GM19043 (cell line): Measurements from ENCODE around the gene PASK.
A peak's percentile ranks its signal among the peaks of the same experiment; 100 is the strongest.

Source experiments
- ATAC-seq: cut with Tn5 transposase; IDR thresholded peaks from one replicate; pipeline ENCODE4 v1.9.1; 2021; ENCODE audit warnings: low read depth; ENCODE audit not compliant: unreplicated experiment

Gene PASK

DNA sequence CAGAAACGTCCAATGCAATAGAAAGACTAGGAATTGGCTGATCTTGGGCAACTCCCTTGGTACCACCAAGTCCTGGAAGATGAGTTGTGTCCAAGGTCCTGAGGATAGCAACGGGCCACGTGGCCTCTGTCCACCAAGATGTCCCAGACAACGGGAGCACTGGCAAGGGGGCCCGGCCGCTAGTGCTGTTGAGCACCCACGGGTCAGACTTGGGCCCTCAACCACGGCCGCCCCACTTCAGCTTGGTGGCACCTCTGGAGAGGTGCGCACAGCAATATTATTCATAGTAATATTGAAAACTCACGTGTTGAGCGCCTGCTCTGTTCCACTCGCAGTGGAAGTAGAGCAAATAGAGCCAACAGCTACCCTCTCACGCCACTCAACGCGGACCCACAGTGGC, 19.0 kb downstream of the PASK start:
- no peak for ATAC-seq

GRCh38 chr2:241129086-241129871, 20.0 kb downstream of the PASK start:
- ATAC-seq: no peak

DNA sequence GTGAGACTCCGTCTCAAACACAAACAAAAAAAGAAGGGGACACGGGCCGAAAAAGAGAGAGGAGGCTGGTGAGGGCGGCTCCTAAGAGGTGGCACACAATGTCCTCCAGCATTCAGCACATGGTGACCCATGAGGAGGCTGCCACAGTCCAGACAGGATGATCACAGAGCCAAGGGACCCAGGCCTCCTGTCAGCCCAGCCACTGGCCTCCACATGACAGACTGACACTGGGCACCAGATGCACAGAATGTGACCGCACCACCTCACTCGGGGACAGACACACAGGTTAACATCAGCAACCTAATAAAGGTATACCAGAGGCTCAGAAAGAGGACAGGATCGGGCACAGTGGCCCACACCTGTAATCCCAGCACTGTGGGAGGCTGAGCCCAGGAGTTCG, 21.0 kb downstream of the PASK start:
- ATAC-seq: no peak

DNA sequence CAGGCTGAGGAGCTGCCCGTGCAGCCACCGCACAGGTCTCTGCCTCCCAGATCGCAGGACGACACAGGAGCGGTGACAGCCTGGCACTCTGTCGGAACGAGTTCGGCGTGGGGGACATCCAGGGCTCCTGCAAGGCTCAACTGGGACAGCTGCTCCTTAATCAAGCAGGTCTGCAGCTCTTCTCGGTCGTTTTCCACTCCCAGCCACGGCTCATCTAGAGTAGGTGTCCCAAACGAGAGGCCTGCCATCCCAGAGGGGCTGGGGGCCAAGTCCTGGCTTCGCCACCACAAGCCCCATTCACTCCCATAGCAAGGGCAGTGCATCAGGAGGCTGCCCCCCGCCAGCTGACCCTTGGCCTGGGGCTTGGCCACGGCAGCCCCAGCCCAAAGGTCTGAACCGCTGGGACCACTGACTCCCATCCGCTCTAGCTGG, 22.5 kb downstream of the PASK start:
- ATAC-seq: no peak

GRCh38 chr2:241126201-241126611, 23.1 kb downstream of the PASK start:
- no peak for ATAC-seq

DNA sequence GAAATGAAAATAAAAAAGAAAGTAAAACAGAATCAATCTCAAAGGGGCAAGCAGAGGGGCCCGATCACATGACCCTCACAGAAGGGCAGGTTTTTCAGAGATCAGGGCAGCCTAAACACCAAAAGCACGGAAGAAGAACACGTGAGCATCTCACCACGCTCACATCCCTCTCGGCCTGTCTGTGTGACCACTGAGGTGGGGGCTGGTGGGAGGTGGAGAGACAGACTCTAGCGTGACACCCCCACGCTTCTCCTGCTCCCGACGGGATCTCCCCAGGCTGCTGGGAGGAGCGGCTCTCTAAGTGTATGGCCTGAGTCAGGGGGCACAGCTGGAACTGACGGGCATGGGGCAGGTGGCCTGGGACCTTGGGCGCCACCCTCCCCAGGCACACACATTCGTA, 23.6 kb downstream of the PASK start:
- ATAC-seq: no peak

GRCh38 chr2:241123816-241124536, 25.3 kb downstream of the PASK start:
- ATAC-seq: no peak

- ATAC-seq: no peak
Observed at GRCh38 chr2:241122376-241123002, 26.8 kb downstream of the PASK start.

- ATAC-seq: no peak
Observed at GRCh38 chr2:241121008-241121407, 28.3 kb downstream of the PASK start.

DNA sequence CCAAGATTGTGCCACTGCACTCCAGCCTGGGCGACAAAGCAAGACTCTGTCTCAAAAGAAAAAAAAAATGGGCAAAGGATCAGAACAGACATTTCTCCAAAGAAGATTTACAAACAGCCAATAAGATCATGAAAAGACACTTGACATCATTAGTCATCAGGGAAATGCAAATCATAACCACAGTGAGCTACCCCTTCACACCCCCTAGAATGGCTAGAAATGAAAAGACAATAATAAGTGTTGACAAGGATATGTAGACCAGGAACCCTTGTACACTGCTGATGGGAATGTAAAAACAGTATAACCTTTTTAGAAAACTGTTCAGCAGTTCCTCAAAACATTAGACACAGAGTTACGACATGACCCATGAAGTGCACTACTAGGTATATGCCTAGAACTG, 28.8 kb downstream of the PASK start:
- no peak for ATAC-seq

DNA sequence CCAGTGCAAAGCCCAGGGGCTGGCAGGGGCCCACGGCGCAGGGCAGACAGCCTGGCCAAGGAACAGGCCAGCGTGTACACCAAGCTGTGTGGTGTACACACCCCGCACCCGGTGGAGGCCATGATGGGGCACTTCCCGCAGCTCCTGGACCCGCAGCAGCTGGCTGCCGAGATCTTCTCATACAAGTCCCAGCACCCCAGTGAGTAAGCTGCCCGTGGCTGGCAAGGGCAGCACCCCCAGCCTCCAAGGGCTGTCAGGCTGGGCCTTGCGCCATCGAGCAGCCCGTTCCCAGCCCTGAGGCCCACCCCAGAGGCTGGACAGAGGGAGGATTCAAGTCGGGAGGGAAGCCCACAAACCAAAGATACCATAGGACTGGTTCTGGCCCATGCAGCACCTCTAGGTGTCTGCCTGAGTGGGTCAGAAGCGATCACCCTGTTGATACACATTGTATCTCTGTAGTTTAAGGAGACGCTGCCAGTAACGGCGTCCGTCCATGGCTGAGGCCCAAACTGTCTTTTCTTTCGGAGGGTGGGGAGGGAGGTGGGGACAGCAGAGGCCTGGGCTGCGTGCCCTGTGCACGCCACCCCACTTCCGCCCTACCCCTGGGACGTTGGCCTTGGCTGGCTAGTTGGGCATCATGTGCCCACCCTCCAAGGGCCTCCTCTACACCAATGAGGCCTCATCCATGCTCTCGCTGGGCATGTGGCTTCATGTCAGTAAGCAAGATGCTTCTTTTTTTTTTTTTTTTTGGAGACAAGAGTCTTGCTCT, 30.4 kb downstream of the PASK start:
- no peak for ATAC-seq

- no peak for ATAC-seq
Observed at GRCh38 chr2:241116606-241117560, 32.4 kb downstream of the PASK start.

DNA sequence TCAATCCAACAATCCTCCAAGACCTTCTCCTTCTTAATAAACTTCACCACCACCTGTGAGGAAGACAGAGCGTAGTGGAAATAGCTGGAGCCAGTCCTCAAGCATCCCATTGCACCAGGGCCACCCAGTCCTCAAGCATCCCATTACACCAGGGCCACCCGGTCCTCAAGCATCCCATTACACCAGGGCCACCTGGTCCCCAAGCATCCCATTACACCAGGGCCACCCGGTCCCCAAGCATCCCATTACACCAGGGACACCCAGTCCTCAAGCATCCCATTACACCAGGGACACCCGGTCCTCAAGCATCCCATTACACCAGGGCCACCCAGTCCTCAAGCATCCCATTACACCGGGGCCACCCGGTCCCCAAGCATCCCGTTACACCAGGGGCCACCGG, 33.9 kb downstream of the PASK start:
- ATAC-seq: no peak

GRCh38 chr2:241114836-241115235, 34.4 kb downstream of the PASK start:
- ATAC-seq: no peak

GRCh38 chr2:241112592-241112991, 36.7 kb downstream of the PASK start:
- ATAC-seq: no peak

GRCh38 chr2:241112046-241112445, 37.2 kb downstream of the PASK start:
- ATAC-seq: no peak

DNA sequence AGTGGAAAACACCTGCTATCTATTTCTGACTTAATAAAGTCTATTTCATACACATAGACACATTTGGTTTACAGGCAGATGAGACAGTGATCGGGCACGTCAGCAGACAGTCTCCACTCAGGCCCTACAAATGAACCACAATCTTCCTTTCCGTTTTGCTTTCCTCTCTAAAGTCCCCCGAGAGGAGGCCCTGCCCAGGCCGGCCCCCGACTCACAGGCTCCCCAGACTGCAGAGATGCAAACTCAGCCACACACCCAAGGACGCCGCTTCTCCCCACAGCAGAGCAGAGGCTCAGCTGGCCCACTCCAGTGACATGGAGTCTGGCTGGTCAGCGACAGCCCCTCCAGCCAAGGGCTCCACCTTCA, 37.8 kb downstream of the PASK start:
- ATAC-seq: no peak

- peak; percentile 50 for ATAC-seq
Observed at GRCh38 chr2:241110607-241111439, 38.4 kb downstream of the PASK start.

DNA sequence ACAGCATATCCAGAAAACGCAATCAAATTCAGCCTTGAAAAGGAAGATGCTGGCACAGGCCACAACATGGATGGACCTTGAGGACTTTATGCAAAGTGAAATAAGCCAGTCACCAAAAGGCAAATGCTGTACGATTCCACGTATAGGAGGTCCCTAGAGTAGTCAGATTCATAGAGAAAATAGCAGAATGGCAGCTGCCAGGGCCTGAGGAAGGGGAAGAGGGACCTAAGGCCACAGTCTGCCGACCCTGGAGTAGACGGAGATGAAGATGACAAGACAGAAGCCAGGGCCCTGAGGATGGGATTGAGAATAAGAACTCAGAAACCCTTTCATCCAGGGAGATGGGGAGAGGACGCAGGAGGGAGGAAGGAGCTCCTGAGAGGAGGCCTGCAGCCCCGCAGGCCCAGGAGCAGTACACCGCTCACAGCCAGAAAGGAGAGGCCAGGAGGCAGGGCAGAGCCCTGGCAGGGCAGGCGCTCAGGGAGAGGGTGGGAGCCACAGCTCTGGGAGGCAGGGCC, 39.1 kb downstream of the PASK start:
- ATAC-seq: no peak
